ENCODE measurements around the gene GRIP2. TPM values are rescaled to one million over a fixed set of nuclear protein-coding genes. Genes with fewer than 3 reads are reported as not detected.

Gene GRIP2
- total RNA-seq, 2 experiments from 2014 or later, result not detected

- Histone ChIP-seq H3K4me1 (ENCODE audit: insufficient read depth, low read length, poor library complexity, severe bottlenecking) (no peaks in the 10 kb centered on the region), H3K27ac (ENCODE audit: low read depth, low read length, poor library complexity, severe bottlenecking) (no peak overlapping the region), H3K9me3 (ENCODE audit: low read length) (no peaks in the 10 kb centered on the region), H3K4me3 (ENCODE audit: low read depth, low read length, poor library complexity, severe bottlenecking) (no peak overlapping the region), H3K9me2 (ENCODE audit: insufficient read depth, low read length) (no peaks in the 10 kb centered on the region), H3K4me2 (ENCODE audit: low read length) (no peak overlapping the region), H3K36me3 (ENCODE audit: insufficient read depth, low read length) (no peaks in the 10 kb centered on the region), H3K79me2 (ENCODE audit: insufficient read depth, low read depth, low read length) (no peaks in the 10 kb centered on the region), H2AFZ (ENCODE audit: low read length) (no peak overlapping the region), H4K20me1 (ENCODE audit: insufficient read depth, low read length) (no peaks in the 10 kb centered on the region)
- DNase-seq (ENCODE audit: low spot score), result no peak
- CTCF ChIA-PET (ENCODE audit: unreplicated experiment), result no interaction called here
- no TSS peak for BruUV-seq (replicated peaks)
- TF ChIP-seq CTCF (conservative IDR thresholded peaks at IDR 0.05; ENCODE audit: low read length) (no peak), EZH2phosphoT487 (IDR thresholded peaks at IDR 0.05; ENCODE audit: borderline replicate concordance, low read depth, low read length) (no peak)
- intact Hi-C loops (cut with micrococcal nuclease; ENCODE audit: unreplicated experiment), result loop anchor here (10.0 kb wide), 1 partner anchor 282 kb away; no protein-coding TSS in a partner anchor
- POLR2A ChIA-PET, result interaction anchor here (1.2 kb wide), 1 partner anchor 69 kb away, joined by 3 read pairs; no protein-coding TSS in a partner anchor
Measured at GRCh38 chr3:14503033-14503705, 37.0 kb downstream of the GRIP2 start.

- no peaks in the 10 kb centered on the region for H3K79me2 ChIP-seq (ENCODE audit: insufficient read depth, low read depth, low read length)
- CTCF ChIA-PET (ENCODE audit: unreplicated experiment), result no interaction called here
- H4K20me1 ChIP-seq (ENCODE audit: insufficient read depth, low read length), result no peaks in the 10 kb centered on the region
- no TSS peak for BruUV-seq (replicated peaks)
- no peaks in the 10 kb centered on the region for H3K4me1 ChIP-seq (ENCODE audit: insufficient read depth, low read length, poor library complexity, severe bottlenecking)
- H3K9me3 ChIP-seq (ENCODE audit: low read length), result no peaks in the 10 kb centered on the region
- TF ChIP-seq CTCF (conservative IDR thresholded peaks at IDR 0.05; ENCODE audit: low read length) (no peak), EZH2phosphoT487 (IDR thresholded peaks at IDR 0.05; ENCODE audit: borderline replicate concordance, low read depth, low read length) (no peak)
- intact Hi-C loops (cut with micrococcal nuclease; ENCODE audit: unreplicated experiment), result loop anchor here (10.0 kb wide), 1 partner anchor 282 kb away; no protein-coding TSS in a partner anchor
- no peaks in the 10 kb centered on the region for H3K9me2 ChIP-seq (ENCODE audit: insufficient read depth, low read length)
- H3K27ac ChIP-seq (ENCODE audit: low read depth, low read length, poor library complexity, severe bottlenecking), result no peak overlapping the region
- no peaks in the 10 kb centered on the region for H3K36me3 ChIP-seq (ENCODE audit: insufficient read depth, low read length)
- no peak overlapping the region for H3K4me2 ChIP-seq (ENCODE audit: low read length)
- no peak overlapping the region for H2AFZ ChIP-seq (ENCODE audit: low read length)
- no peak overlapping the region for H3K4me3 ChIP-seq (ENCODE audit: low read depth, low read length, poor library complexity, severe bottlenecking)
- DNase-seq (ENCODE audit: low spot score), result no peak
- POLR2A ChIA-PET, result interaction anchor here (1.2 kb wide), 1 partner anchor 69 kb away, joined by 3 read pairs; no protein-coding TSS in a partner anchor
Measured at GRCh38 chr3:14502472-14502871, 37.7 kb downstream of the GRIP2 start.

GRCh38 chr3:14497321-14497720 is 42.8 kb downstream of the GRIP2 start:
- H3K9me2 ChIP-seq (ENCODE audit: insufficient read depth, low read length), result no peaks in the 10 kb centered on the region
- no peak overlapping the region for H3K4me2 ChIP-seq (ENCODE audit: low read length)
- ChIA-PET CTCF (ENCODE audit: unreplicated experiment) (no interaction called here), POLR2A (no interaction called here)
- H3K27ac ChIP-seq (ENCODE audit: low read depth, low read length, poor library complexity, severe bottlenecking), result no peak overlapping the region
- no peaks in the 10 kb centered on the region for H3K4me1 ChIP-seq (ENCODE audit: insufficient read depth, low read length, poor library complexity, severe bottlenecking)
- peak; percentile 11 for DNase-seq (ENCODE audit: low spot score)
- H3K36me3 ChIP-seq (ENCODE audit: insufficient read depth, low read length), result no peaks in the 10 kb centered on the region
- no peaks in the 10 kb centered on the region for H3K9me3 ChIP-seq (ENCODE audit: low read length)
- H3K4me3 ChIP-seq (ENCODE audit: low read depth, low read length, poor library complexity, severe bottlenecking), result no peak overlapping the region
- no peak overlapping the region for H2AFZ ChIP-seq (ENCODE audit: low read length)
- BruUV-seq (replicated peaks), result no TSS peak
- intact Hi-C loops (cut with micrococcal nuclease; ENCODE audit: unreplicated experiment), result no loop called here
- H4K20me1 ChIP-seq (ENCODE audit: insufficient read depth, low read length), result no peaks in the 10 kb centered on the region
- TF ChIP-seq CTCF (conservative IDR thresholded peaks at IDR 0.05; ENCODE audit: low read length) (peak; percentile 66), EZH2phosphoT487 (IDR thresholded peaks at IDR 0.05; ENCODE audit: borderline replicate concordance, low read depth, low read length) (no peak)
- no peaks in the 10 kb centered on the region for H3K79me2 ChIP-seq (ENCODE audit: insufficient read depth, low read depth, low read length)

All from OCI-LY7 (cell line).